ENCODE measurements around the gene CLEC16A. TPM values are rescaled to one million over a fixed set of nuclear protein-coding genes. Genes with fewer than 3 reads are reported as not detected.
A peak's percentile ranks its signal among the peaks of the same experiment; 100 is the strongest.
"Not testable (repeated sequence)": the region's sequence is repeated elsewhere in the genome, so short reads cannot be mapped to it uniquely, and the experiment has no call there.

CLEC16A gene
- total and polyA plus RNA-seq, 5 donors from 2014 or later: 11.8 to 38.9 (median 12.3) TPM

DNA sequence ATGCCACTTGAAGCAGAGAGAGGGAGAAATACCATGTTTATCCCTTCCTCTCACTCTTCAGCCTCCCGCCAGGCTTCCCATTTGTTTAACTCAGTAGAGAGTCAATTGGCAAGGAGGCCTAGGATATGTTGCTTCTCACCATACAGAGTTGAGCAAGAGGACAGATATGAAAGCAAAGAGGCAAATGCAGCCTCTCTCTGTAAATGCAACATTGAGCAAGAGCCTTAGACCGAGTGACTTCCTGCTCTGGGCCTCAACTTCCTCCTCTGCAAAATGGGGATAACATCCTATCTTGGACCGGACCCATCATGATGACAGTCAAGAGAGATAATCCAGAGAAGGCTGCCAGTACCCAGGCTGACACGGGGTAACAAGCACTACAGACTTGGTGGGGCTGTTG is 274.8 kb downstream of the CLEC16A start:
- no peaks in the 10 kb centered on the region for H3K36me3 ChIP-seq (ENCODE audit: control insufficient read depth, insufficient read depth, low read length)
- no peaks in the 10 kb centered on the region for H3K27me3 ChIP-seq (ENCODE audit: control insufficient read depth, insufficient read depth, low read length)
- H3K27ac Mint-ChIP-seq: peak overlapping the region in 1 of 3 donors; percentile 60
- no peaks in the 10 kb centered on the region for H3K27me3 Mint-ChIP-seq
- H3K4me1 Mint-ChIP-seq: peaks cover 0 to 28% (median 14%) of the 10 kb centered on the region in 4 donors
- peaks cover 0 to 9% of the 10 kb centered on the region in 2 experiments for H3K9me3 ChIP-seq (ENCODE audit: control insufficient read depth in 2 of 2, low read length in 2 of 2)
- H3K27ac ChIP-seq (ENCODE audit: insufficient read depth, low read length, poor library complexity, severe bottlenecking): no peak overlapping the region
- H3K36me3 Mint-ChIP-seq: no peaks in the 10 kb centered on the region
- peaks cover 12% of the 10 kb centered on the region for H3K4me1 ChIP-seq (ENCODE audit: control insufficient read depth, insufficient read depth, low read length, poor library complexity, severe bottlenecking)
- no peak for ATAC-seq (ENCODE audit: low read depth in 2 of 2)
- no peak overlapping the region for H3K4me3 ChIP-seq (ENCODE audit: low read depth, low read length)
- DNase-seq: peak in 1 of 3 donors; percentile 53
- H3K4me3 Mint-ChIP-seq: peak overlapping the region in 1 of 4 donors; percentile 67
- H3K9me3 Mint-ChIP-seq: peaks cover 0 to 16% (median 0%) of the 10 kb centered on the region in 7 donors

DNA sequence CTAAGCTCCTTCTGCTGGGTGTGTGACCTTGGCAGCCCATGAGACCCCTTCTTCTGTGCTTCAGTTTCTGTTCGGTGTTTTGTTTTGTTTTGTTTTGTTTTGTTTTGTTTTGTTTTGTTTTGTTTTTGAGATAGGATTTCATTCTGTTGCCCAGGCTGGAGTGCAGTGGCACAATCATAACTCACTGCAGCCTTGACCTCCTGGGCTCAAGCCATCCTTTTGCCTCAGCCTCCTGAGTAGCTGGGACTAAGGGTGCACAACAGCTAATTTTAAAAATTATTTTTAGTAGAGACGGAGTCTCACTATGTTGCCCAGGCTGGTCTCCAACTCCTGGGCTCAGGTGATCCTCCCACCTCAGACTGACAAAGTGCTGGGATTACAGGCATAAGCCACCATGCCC is 276.1 kb downstream of the CLEC16A start:
- peaks cover 3 to 41% (median 24%) of the 10 kb centered on the region in 4 donors for H3K4me1 Mint-ChIP-seq
- H3K4me1 ChIP-seq (ENCODE audit: control insufficient read depth, insufficient read depth, low read length, poor library complexity, severe bottlenecking): peaks cover 25% of the 10 kb centered on the region
- not testable (repeated sequence) for H3K36me3 ChIP-seq (ENCODE audit: control insufficient read depth, insufficient read depth, low read length); H3K4me3 Mint-ChIP-seq; H3K36me3 Mint-ChIP-seq; H3K9me3 ChIP-seq (ENCODE audit: control insufficient read depth in 2 of 2, low read length in 2 of 2); ATAC-seq (ENCODE audit: low read depth in 2 of 2); DNase-seq; H3K27ac ChIP-seq (ENCODE audit: insufficient read depth, low read length, poor library complexity, severe bottlenecking); H3K27me3 ChIP-seq (ENCODE audit: control insufficient read depth, insufficient read depth, low read length); H3K4me3 ChIP-seq (ENCODE audit: low read depth, low read length); H3K27me3 Mint-ChIP-seq
- peak overlapping the region in 1 of 3 donors; percentile 32 for H3K27ac Mint-ChIP-seq
- H3K9me3 Mint-ChIP-seq: peaks cover 0 to 15% (median 0%) of the 10 kb centered on the region in 7 donors

- Mint-ChIP-seq H3K9me3 (peaks cover 0 to 1% (median 0%) of the 10 kb centered on the region in 7 donors), H3K4me1 (peaks cover 4 to 57% (median 32%) of the 10 kb centered on the region in 4 donors), H3K4me3 (peak overlapping the region; percentile 76 to 92 (median 81)), H3K27me3 (no peaks in the 10 kb centered on the region), H3K36me3 (no peaks in the 10 kb centered on the region), H3K27ac (peak overlapping the region; percentile 97 to 98 (median 97))
- no peaks in the 10 kb centered on the region for H3K36me3 ChIP-seq (ENCODE audit: control insufficient read depth, insufficient read depth, low read length)
- DNase-seq (peak; percentile 25 to 94 (median 51)), ATAC-seq (ENCODE audit: low read depth in 2 of 2) (peak; percentile 69 to 75)
- H3K4me1 ChIP-seq (ENCODE audit: control insufficient read depth, insufficient read depth, low read length, poor library complexity, severe bottlenecking): peaks cover 31% of the 10 kb centered on the region
- H3K9me3 ChIP-seq (ENCODE audit: control insufficient read depth in 2 of 2, low read length in 2 of 2): no peaks in the 10 kb centered on the region
- H3K4me3 ChIP-seq (ENCODE audit: low read depth, low read length): peak overlapping the region; percentile 13
- H3K27me3 ChIP-seq (ENCODE audit: control insufficient read depth, insufficient read depth, low read length): no peaks in the 10 kb centered on the region
- peak overlapping the region; percentile 84 for H3K27ac ChIP-seq (ENCODE audit: insufficient read depth, low read length, poor library complexity, severe bottlenecking)
These were observed 279.9 kb downstream of the CLEC16A start for GRCh38 chr16:11224096-11224893.

DNA sequence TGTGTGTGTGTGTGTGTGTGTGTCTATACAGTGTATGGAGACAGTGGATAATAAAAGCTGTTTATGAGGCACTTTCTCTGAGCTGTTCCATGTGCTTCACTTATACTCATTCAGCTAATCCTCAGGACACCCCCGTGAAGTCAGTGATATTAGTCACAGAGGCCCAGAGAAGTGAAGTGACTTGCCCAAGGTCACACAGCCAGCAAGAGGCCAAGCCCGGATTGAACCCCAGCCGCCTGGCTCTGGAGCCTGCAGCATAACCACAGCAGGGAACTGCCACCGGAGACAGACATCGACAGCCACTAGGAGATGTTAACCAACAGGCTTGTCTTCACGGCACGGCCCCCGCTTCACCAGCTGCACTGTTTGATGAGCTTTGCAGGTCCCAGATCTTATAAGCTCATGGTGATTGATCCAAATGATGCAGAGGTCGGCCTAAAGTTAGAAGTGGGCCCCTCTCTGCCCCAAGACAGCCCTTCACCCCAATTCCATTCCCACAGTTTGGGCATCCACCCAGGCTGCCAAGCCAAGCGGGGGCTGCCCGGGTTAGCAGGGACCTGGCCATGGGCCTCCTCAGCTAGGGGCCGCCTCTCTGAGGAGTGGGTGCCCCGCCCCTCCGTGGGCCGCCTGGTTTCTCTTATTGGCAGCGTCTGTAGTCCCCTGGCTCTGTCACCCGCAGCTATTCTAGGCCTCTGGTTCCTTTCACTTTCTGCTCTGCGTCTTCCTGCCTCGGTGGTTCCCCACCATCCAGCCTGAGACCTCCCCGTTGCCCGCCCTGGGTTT is 280.7 kb downstream of the CLEC16A start:
- Mint-ChIP-seq H3K27me3 (no peaks in the 10 kb centered on the region), H3K4me1 (peaks cover 4 to 61% (median 34%) of the 10 kb centered on the region in 4 donors), H3K9me3 (peaks cover 0 to under 1% (median 0%) of the 10 kb centered on the region in 7 donors), H3K27ac (peak overlapping the region; percentile 97 to 98 (median 97)), H3K4me3 (peak overlapping the region; percentile 76 to 89 (median 81)), H3K36me3 (no peaks in the 10 kb centered on the region)
- Histone ChIP-seq H3K27ac (ENCODE audit: insufficient read depth, low read length, poor library complexity, severe bottlenecking) (peak overlapping the region; percentile 84), H3K36me3 (ENCODE audit: control insufficient read depth, insufficient read depth, low read length) (no peaks in the 10 kb centered on the region), H3K4me1 (ENCODE audit: control insufficient read depth, insufficient read depth, low read length, poor library complexity, severe bottlenecking) (peaks cover 35% of the 10 kb centered on the region), H3K27me3 (ENCODE audit: control insufficient read depth, insufficient read depth, low read length) (no peaks in the 10 kb centered on the region), H3K4me3 (ENCODE audit: low read depth, low read length) (peak overlapping the region; percentile 13), H3K9me3 (ENCODE audit: control insufficient read depth in 2 of 2, low read length in 2 of 2) (no peaks in the 10 kb centered on the region)
- ATAC-seq (ENCODE audit: low read depth in 2 of 2): peak; percentile 78 to 84
- DNase-seq: peak; percentile 59 to 92 (median 73)

DNA sequence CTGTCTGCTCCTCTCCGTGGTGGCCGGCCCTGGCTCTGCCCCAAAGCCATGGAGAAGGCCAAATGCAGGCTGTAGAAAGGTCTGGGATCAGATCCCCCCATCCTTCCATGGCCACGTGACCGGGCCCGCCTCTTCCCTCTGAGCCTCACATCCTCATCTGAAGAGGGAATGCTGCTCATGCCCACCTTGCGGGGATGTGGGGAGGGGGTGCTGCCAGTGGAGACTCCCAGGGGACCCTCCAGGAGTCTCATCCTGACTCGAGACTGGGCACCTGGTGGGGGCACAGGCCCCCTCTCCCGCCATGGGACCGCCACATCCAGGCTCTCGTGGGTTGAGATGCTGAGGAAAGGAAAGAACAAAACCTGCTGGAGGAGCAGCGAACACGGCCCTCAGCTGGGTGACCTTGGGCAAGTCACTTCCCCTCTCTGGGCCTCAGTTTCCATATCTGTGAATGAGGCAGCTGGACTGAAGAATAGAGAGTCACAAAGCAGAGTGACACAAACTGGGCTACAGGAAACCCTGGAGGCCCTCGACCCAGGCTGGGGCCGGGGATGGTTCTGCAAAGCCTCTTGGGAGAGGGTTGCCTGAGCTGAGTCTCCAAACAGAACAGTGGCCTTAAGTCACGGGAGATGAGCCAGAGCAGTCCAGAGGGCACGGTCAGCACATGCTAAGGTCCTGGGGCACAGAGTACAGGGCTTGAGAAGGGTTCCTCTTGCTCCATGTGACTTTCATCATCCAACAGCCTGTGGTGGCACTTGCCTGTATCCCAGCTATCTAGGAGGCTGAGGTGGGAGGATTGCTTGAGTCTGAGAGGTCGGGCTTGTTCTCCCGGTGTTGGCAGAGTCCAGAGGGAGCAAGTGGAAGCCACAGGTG is 281.5 kb downstream of the CLEC16A start:
- peak overlapping the region; percentile 97 to 98 (median 97) for H3K27ac Mint-ChIP-seq
- H3K27me3 Mint-ChIP-seq: no peaks in the 10 kb centered on the region
- Histone ChIP-seq H3K4me3 (ENCODE audit: low read depth, low read length) (no peak overlapping the region), H3K36me3 (ENCODE audit: control insufficient read depth, insufficient read depth, low read length) (no peaks in the 10 kb centered on the region), H3K27me3 (ENCODE audit: control insufficient read depth, insufficient read depth, low read length) (no peaks in the 10 kb centered on the region), H3K4me1 (ENCODE audit: control insufficient read depth, insufficient read depth, low read length, poor library complexity, severe bottlenecking) (peaks cover 35% of the 10 kb centered on the region), H3K27ac (ENCODE audit: insufficient read depth, low read length, poor library complexity, severe bottlenecking) (peak overlapping the region; percentile 84), H3K9me3 (ENCODE audit: control insufficient read depth in 2 of 2, low read length in 2 of 2) (no peaks in the 10 kb centered on the region)
- peaks cover 6 to 64% (median 33%) of the 10 kb centered on the region in 4 donors for H3K4me1 Mint-ChIP-seq
- peak in 1 of 3 donors; percentile 35 for DNase-seq
- H3K4me3 Mint-ChIP-seq: peak overlapping the region; percentile 76 to 89 (median 81)
- H3K9me3 Mint-ChIP-seq: no peaks in the 10 kb centered on the region
- no peaks in the 10 kb centered on the region for H3K36me3 Mint-ChIP-seq
- no peak for ATAC-seq (ENCODE audit: low read depth in 2 of 2)

GRCh38 chr16:11229432-11229831 is 285.1 kb downstream of the CLEC16A start:
- no peak overlapping the region for H3K4me3 Mint-ChIP-seq
- no peak for ATAC-seq (ENCODE audit: low read depth in 2 of 2)
- Histone ChIP-seq H3K27ac (ENCODE audit: insufficient read depth, low read length, poor library complexity, severe bottlenecking) (no peak overlapping the region), H3K4me3 (ENCODE audit: low read depth, low read length) (no peak overlapping the region), H3K27me3 (ENCODE audit: control insufficient read depth, insufficient read depth, low read length) (no peaks in the 10 kb centered on the region), H3K4me1 (ENCODE audit: control insufficient read depth, insufficient read depth, low read length, poor library complexity, severe bottlenecking) (peaks cover 45% of the 10 kb centered on the region), H3K9me3 (ENCODE audit: control insufficient read depth in 2 of 2, low read length in 2 of 2) (no peaks in the 10 kb centered on the region), H3K36me3 (ENCODE audit: control insufficient read depth, insufficient read depth, low read length) (no peaks in the 10 kb centered on the region)
- H3K9me3 Mint-ChIP-seq: no peaks in the 10 kb centered on the region
- H3K27ac Mint-ChIP-seq: peak overlapping the region; percentile 65 to 95 (median 67)
- no peaks in the 10 kb centered on the region for H3K36me3 Mint-ChIP-seq
- H3K4me1 Mint-ChIP-seq: peaks cover 9 to 78% (median 43%) of the 10 kb centered on the region in 4 donors
- no peak for DNase-seq
- H3K27me3 Mint-ChIP-seq: peaks cover 5% of the 10 kb centered on the region

DNA sequence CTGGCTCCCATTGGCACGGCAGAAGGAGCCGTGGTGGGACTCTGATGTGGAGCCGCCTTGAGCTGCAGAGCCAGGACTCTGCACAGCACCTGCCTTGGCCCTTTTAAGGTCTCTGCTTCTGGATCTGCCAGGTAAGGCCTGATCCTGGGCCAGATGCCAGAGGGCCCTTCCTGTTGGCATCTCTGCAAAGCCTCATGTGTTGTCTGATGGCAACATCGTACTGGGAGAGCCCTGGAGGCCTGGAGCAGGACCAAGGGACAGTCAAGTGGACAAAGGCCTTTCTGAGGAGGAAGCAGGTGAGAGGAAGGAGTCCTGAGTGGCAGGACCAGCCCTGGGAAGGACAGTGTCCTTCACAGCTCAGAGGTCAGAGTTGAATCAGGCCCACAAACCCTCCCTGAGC is 285.5 kb downstream of the CLEC16A start:
- no peak for ATAC-seq (ENCODE audit: low read depth in 2 of 2)
- H3K36me3 ChIP-seq (ENCODE audit: control insufficient read depth, insufficient read depth, low read length): no peaks in the 10 kb centered on the region
- H3K27ac ChIP-seq (ENCODE audit: insufficient read depth, low read length, poor library complexity, severe bottlenecking): no peak overlapping the region
- no peak overlapping the region for H3K4me3 ChIP-seq (ENCODE audit: low read depth, low read length)
- Mint-ChIP-seq H3K4me1 (peaks cover 9 to 77% (median 43%) of the 10 kb centered on the region in 4 donors), H3K9me3 (no peaks in the 10 kb centered on the region), H3K27ac (peak overlapping the region; percentile 65 to 86 (median 67)), H3K27me3 (peaks cover 5% of the 10 kb centered on the region), H3K4me3 (no peak overlapping the region), H3K36me3 (no peaks in the 10 kb centered on the region)
- H3K27me3 ChIP-seq (ENCODE audit: control insufficient read depth, insufficient read depth, low read length): no peaks in the 10 kb centered on the region
- H3K4me1 ChIP-seq (ENCODE audit: control insufficient read depth, insufficient read depth, low read length, poor library complexity, severe bottlenecking): peaks cover 45% of the 10 kb centered on the region
- no peak for DNase-seq
- no peaks in the 10 kb centered on the region for H3K9me3 ChIP-seq (ENCODE audit: control insufficient read depth in 2 of 2, low read length in 2 of 2)
